Calu3 (cell line): ENCODE data around the gene ZNF234. TPM values are rescaled to one million over a fixed set of nuclear protein-coding genes. Genes with fewer than 3 reads are reported as not detected.
"Not testable (repeated sequence)": the region's sequence is repeated elsewhere in the genome, so short reads cannot be mapped to it uniquely, and the experiment has no call there.

Source experiments
- BruUV-seq: library from RNA; stranded (reverse); fragments of 400-500 nt; replicated peaks from 2 replicates; lab custom pipeline; 2021; lab: Mats Ljungman, UMichigan
- CTCF ChIA-PET: fragments of 300-600 bp; sonication (Branson Sonifier 250); formaldehyde crosslinking; loops from one replicate; lab custom pipeline; 2022; ENCODE audit warnings: antibody characterized with exemption; lab: Charles Lee
- DNase-seq: peaks from one replicate; pipeline ENCODE4 v3.0.0; 2022
- H3K27ac Mint-ChIP-seq: one replicate; pipeline ENCODE4 v1.8.0; 2022; ENCODE audit warnings: mixed read lengths; ENCODE audit not compliant: unreplicated experiment
- H3K27me3 Mint-ChIP-seq: one replicate; pipeline ENCODE4 v1.8.0; 2022; ENCODE audit warnings: mixed read lengths; ENCODE audit not compliant: unreplicated experiment
- H3K36me3 Mint-ChIP-seq: one replicate; pipeline ENCODE4 v1.8.0; 2022; ENCODE audit warnings: mild to moderate bottlenecking, moderate library complexity, mixed read lengths; ENCODE audit not compliant: insufficient read depth, unreplicated experiment
- H3K4me1 Mint-ChIP-seq: one replicate; pipeline ENCODE4 v1.8.0; 2022; ENCODE audit warnings: mild to moderate bottlenecking, low read depth, mixed read lengths; ENCODE audit not compliant: unreplicated experiment
- H3K4me3 Mint-ChIP-seq: one replicate; pipeline ENCODE4 v1.8.0; 2022; ENCODE audit warnings: mild to moderate bottlenecking, low read depth, moderate library complexity, mixed read lengths; ENCODE audit not compliant: unreplicated experiment
- H3K9me3 Mint-ChIP-seq: one replicate; pipeline ENCODE4 v1.8.0; 2022; ENCODE audit warnings: low read depth, mixed read lengths; ENCODE audit not compliant: unreplicated experiment
- intact Hi-C: fragments of 100-400 bp; cut with micrococcal nuclease; formaldehyde crosslinking; loops from one replicate; pipeline ENCODE4 v1.10.0; 2022; ENCODE audit not compliant: unreplicated experiment
- total RNA-seq: library from RNA; stranded (reverse); gene quantifications from 2 replicates; pipeline ENCODE4 v1.2.3, GENCODE V29; 2022
- TF ChIP-seq, protein P1 (sequence below): fragments of 200-600 bp; IDR thresholded peaks from one replicate; pipeline ENCODE4 v1.8.0; 2022; ENCODE audit warnings: antibody characterized with exemption; ENCODE audit not compliant: unreplicated experiment

Gene ZNF234
- total RNA-seq, 1 experiment from 2014 or later = 16.2 TPM

DNA sequence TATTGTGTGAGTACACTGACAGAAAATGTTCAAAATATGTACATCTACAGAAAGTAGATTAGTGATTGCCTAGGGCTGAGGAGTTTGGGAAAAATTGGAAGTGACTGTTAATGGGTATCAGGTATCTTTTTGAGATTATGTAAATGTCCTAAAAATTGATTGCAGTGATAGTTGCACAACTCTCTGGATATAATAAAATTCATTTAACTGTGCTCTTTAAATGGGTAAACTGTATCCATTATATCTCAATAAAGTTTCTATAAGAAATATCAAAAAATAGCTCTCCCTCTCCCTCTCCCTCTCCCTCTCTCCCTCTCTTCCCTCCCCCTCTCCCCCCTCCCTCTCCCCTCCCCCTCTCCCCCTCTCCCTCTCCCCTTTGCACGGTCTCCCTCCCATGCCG, 61.6 kb downstream of the ZNF234 start:
- TF ChIP-seq, protein P1, sequence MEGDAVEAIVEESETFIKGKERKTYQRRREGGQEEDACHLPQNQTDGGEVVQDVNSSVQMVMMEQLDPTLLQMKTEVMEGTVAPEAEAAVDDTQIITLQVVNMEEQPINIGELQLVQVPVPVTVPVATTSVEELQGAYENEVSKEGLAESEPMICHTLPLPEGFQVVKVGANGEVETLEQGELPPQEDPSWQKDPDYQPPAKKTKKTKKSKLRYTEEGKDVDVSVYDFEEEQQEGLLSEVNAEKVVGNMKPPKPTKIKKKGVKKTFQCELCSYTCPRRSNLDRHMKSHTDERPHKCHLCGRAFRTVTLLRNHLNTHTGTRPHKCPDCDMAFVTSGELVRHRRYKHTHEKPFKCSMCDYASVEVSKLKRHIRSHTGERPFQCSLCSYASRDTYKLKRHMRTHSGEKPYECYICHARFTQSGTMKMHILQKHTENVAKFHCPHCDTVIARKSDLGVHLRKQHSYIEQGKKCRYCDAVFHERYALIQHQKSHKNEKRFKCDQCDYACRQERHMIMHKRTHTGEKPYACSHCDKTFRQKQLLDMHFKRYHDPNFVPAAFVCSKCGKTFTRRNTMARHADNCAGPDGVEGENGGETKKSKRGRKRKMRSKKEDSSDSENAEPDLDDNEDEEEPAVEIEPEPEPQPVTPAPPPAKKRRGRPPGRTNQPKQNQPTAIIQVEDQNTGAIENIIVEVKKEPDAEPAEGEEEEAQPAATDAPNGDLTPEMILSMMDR = no peak
- no TSS peak for BruUV-seq
- no peaks in the 10 kb centered on the region for H3K4me1 Mint-ChIP-seq
- H3K4me3 Mint-ChIP-seq = no peak overlapping the region
- H3K27me3 Mint-ChIP-seq = no peaks in the 10 kb centered on the region
- peaks cover 9% of the 10 kb centered on the region for H3K9me3 Mint-ChIP-seq
- no peak overlapping the region for H3K27ac Mint-ChIP-seq
- peaks cover 16% of the 10 kb centered on the region for H3K36me3 Mint-ChIP-seq
- intact Hi-C loops = no loop called here
- DNase-seq = no peak
- CTCF ChIA-PET = no interaction called here

DNA sequence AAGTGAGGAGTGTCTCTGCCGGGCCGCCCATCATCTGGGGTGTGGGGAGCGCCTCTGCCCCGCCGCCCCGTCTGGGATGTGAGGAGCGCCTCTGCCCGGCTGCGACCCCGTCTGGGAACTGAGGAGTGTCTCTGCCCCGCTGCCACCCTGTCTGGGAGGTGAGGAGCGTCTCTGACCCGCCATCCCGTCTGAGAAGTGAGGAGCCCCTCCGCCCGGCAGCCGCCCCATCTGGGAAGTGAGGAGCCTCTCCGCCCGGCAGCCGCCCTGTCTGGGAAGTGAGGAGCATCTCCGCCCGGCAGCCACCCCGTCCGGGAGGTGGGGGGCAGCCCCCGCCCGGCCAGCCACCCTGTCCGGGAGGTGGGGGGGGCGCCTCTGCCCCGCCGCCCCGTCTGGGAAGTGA, 62.5 kb downstream of the ZNF234 start:
- H3K27ac Mint-ChIP-seq, H3K4me1 Mint-ChIP-seq, intact Hi-C loops, H3K9me3 Mint-ChIP-seq, H3K27me3 Mint-ChIP-seq, BruUV-seq, DNase-seq, H3K4me3 Mint-ChIP-seq: not testable (repeated sequence)
- CTCF ChIA-PET = interaction anchor here (0.7 kb wide), 1 partner anchor 143 kb away, joined by 5 read pairs; no protein-coding TSS in a partner anchor
- H3K36me3 Mint-ChIP-seq = peaks cover 16% of the 10 kb centered on the region

DNA sequence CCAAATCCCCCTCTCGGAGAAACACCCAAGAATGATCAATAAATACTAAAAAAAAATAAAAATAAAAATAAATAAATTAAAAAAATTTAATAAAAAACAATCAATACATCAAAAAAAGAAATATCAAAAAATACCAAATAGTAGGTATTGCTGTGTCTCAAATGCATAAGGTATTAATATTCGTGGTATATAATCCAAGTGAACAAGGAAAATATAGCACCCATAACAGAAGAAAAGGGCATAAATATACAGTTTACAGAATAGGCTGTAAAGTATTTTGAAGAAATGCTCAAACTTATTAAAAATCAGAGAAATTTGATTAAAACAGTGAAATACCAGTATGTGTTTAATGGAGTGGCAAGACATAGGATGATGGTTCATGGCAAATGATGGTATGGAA, 63.4 kb downstream of the ZNF234 start:
- BruUV-seq = no TSS peak
- CTCF ChIA-PET = no interaction called here
- Mint-ChIP-seq H3K4me1 (no peaks in the 10 kb centered on the region), H3K27me3 (no peaks in the 10 kb centered on the region), H3K36me3 (peaks cover 16% of the 10 kb centered on the region), H3K4me3 (no peak overlapping the region), H3K27ac (no peak overlapping the region), H3K9me3 (peaks cover 9% of the 10 kb centered on the region)
- intact Hi-C loops = loop anchor here (5.0 kb wide), 1 partner anchor 92 kb away; the partner anchor contains the start of gene ZNF225
- TF ChIP-seq, protein P1 = no peak
- no peak for DNase-seq

DNA sequence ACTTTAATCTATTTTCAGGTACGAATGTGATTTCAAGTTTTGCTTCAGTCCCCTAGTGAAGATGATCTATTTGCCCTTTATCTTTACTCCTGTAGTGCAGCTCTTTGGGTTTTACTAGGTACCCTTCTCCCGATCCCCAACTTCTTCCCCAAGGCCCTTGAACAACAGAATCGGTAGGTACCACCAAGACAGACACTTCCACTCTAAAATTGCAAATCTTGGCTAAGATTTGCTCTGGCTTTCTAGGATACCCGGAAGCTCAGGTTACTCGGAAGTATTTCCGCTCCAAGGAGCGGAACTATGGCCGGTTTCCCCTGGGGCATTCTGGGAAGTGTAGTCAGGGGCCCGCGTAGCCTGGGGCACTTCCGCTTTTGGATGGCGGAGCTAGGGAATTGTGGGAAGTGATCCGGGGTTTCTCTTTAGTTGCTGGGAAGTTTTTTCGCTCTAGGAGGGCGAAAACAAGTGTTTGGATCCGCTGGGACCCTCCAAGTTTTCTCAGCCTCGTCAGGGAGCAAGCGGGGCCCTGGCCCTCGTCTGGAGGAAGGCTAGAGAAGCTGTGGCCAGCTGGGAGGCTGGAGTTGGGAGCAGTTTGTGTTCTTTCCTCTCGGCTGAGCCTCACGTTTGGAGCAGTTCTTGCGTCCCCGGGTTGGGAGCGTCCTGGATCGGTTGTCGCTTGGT, 65.9 kb downstream of the ZNF234 start:
- H3K36me3 Mint-ChIP-seq = peaks cover 20% of the 10 kb centered on the region
- peak; percentile 94 for DNase-seq
- no peaks in the 10 kb centered on the region for H3K4me1 Mint-ChIP-seq
- no TSS peak for BruUV-seq
- intact Hi-C loops = loop anchor here (1.0 to 5.0 kb wide), 2 partner anchors 43 to 95 kb away; partner anchors contain the start of gene ZNF225
- TF ChIP-seq, protein P1 = no peak
- CTCF ChIA-PET = interaction anchor here (0.5 to 1.3 kb wide), 5 partner anchors 43 to 1146 kb away, joined by 3 to 5 read pairs (median 3); partner anchors contain the start of genes ZNF180, ZNF226 and ZNF235
- H3K27ac Mint-ChIP-seq = peak overlapping the region; percentile 75
- peak overlapping the region; percentile 88 for H3K4me3 Mint-ChIP-seq
- H3K27me3 Mint-ChIP-seq = no peaks in the 10 kb centered on the region
- H3K9me3 Mint-ChIP-seq = peaks cover 6% of the 10 kb centered on the region

Other genes starting within 250 kb of the ZNF234 start
- 14.9 and 20.3 TPM in 2 replicates for gene ZNF45, start 206.3 kb upstream of the ZNF234 start, total RNA-seq
- 6.3 and 8.3 TPM in 2 replicates for gene ZNF221, start 190.3 kb upstream of the ZNF234 start, total RNA-seq
- 6.8 and 6.9 TPM in 2 replicates for gene ZNF155, start 157.4 kb upstream of the ZNF234 start, total RNA-seq
- gene ZNF230, start 138.6 kb upstream of the ZNF234 start, total RNA-seq = 6.0 and 7.8 TPM in 2 replicates
- gene ZNF222, start 116.2 kb upstream of the ZNF234 start, total RNA-seq = 5.3 and 6.5 TPM in 2 replicates
- 6.0 and 8.7 TPM in 2 replicates for gene ZNF223, start 89.5 kb upstream of the ZNF234 start, total RNA-seq
- 4.7 and 5.6 TPM in 2 replicates for gene ZNF284, start 69.4 kb upstream of the ZNF234 start, total RNA-seq
- 34.4 and 41.8 TPM in 2 replicates for gene ZNF224, start 47.2 kb upstream of the ZNF234 start, total RNA-seq
- 5.3 and 6.1 TPM in 2 replicates for gene ZNF225, start 28.2 kb upstream of the ZNF234 start, total RNA-seq
- 25.0 and 25.6 TPM in 2 replicates for gene ZNF226, start 23.5 kb downstream of the ZNF234 start, total RNA-seq
- 27.4 and 29.4 TPM in 2 replicates for gene ZNF227, start 71.0 kb downstream of the ZNF234 start, total RNA-seq
- gene ZNF233, start 118.3 kb downstream of the ZNF234 start, total RNA-seq = 3.9 and 4.8 TPM in 2 replicates
- 8.1 and 8.5 TPM in 2 replicates for gene ZNF235, start 163.5 kb downstream of the ZNF234 start, total RNA-seq
- gene ZNF112, start 215.1 kb downstream of the ZNF234 start, total RNA-seq = 5.6 and 5.7 TPM in 2 replicates